COR-L47 (cell line): ENCODE measurements around the gene MYCBPAP.

Experiments used
- DNase-seq: peaks from one replicate; lab custom pipeline; 2025; lab: John Stamatoyannopoulos, UW

Gene MYCBPAP

DNA sequence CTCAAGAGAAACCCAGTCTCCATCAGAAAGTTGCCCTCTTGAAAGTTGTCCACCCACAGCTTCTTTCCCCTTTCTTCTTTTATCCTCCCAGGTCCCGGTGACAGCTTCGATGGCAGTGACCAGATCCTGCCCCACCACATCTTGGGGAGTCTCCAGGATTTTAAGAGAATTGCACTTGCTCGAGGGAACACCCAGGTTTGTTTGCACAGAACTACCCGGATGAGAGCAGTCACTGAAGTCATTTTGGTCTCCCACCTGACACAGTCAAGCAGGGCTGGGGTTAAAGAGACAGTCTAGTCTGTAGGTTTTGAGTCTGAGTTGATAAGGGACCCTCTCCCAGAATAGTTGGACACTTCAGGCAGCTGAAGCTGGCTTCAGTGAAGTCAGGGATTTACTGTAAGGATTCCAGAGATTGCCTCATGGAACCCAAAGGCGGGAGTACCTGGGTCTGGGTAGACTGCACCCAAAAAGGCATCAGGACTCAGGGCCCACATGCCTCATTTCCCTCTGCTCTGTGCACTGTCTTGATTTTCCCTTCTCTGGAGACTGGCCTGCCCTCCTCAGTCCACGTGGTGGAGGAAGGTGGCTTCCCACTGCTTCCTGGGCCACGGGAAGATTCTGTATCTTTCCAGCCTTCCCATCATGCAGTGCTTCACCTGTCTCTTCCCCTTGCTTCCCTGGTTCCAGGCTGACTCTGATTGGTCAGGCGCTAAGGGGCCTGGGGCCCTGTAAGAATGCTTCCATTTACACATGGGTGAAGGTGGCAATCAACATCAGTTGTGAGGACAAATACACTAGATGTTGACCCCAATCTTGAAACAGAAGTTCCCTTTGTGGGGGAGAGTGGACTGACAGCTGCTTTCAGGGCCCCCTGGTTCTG lies 9.5 kb downstream of the MYCBPAP start:
- DNase-seq, result no peak

DNA sequence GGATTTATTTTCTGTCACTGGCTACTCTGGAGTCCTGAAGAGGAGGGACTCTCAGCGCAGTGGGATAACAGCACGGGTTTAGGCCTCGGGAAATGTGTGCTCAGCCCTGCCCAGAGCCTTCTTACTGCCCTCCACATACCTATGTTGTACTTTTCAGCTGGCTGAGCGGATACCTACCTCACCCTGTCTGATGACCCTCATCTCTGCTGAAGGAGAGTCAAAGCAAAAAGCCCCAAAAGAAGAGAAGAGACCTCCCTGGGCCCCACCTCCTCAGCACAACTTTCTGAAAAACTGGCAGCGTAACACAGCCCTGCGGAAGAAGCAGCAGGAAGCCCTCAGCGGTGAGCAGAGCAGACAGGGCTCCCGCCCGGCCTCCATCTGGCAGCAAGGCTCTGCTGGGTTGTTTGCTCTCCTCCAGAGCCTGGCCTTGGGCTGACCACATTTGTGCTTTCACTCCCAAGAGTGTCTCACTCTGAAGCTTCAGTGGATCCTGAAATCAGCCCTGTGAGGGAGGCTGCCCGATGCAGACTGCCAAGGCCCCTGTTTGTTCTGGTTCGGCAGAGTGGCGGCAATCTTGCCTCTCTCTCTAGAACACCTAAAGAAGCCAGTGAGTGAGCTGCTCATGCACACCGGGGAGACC lies 10.3 kb downstream of the MYCBPAP start:
- no peak for DNase-seq

DNA sequence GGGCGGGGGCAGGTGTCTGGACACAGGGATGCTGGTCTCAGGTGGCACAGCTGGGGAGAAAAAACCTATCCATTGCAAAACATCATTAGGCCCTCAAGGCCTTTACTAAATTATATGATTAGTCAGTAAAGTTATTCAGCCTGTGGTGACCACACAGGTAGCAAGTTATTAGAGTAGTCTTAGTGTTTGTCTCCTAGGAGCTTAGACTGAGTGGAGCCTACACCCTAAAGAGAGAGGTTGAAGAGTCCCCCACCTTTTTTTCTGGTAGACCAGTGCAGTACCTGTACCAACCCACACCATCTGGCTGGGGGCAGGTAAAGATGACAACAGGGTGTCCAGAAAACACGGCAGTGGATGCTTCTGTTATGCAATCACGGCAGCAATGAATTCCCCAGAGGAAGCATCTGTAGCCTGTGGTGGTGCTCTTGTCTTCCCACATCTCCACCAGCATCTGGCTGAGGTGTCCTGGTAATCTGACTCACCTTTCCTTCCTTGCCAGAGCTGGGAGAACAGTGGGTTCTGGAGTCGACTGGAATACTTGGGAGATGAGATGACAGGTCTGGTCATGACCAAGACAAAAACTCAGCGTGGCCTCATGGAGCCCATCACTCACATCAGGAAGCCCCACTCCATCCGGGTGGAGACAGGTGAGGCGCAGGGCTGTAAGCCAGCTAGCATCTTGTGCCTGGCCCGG lies 11.0 kb downstream of the MYCBPAP start:
- DNase-seq, result no peak

DNA sequence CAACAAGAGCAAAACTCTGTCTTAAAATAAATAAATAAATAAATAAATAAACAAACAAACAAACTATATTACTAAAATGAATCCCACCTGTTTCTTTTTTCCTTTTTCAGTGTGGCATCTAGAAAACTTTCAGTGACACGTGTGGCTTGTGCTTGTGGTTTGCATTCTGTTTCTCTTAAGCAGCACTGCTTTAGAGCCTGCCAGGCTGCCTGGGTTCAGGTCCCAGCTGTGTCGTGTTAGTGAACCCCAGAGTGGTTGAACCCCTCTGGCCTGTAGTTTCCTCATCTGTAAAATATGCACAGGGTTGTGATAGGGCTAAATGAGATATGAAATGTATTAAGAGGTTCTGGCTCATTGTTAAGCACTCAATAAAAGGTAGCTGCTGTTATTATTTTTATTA lies 12.2 kb downstream of the MYCBPAP start:
- no peak for DNase-seq

DNA sequence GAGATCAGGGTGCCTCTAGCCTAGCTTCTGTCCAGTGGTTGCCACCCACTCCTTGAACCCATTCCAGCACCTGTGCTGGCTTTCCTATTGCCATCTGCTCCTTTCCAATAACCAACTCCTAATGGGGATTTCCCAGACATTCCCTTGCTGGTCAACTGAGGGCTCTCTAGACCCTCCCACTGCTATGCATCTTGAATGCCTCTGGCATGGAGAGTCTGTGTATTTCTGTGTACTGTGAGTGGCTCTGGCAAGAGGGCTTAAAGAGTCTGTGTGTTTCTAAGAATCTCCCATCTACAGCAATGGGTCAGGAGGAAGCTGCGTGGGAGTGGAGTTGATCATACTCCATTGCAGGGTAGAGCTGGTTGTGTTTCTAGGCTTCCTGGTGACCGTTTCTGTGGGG lies 13.3 kb downstream of the MYCBPAP start:
- DNase-seq, result no peak

DNA sequence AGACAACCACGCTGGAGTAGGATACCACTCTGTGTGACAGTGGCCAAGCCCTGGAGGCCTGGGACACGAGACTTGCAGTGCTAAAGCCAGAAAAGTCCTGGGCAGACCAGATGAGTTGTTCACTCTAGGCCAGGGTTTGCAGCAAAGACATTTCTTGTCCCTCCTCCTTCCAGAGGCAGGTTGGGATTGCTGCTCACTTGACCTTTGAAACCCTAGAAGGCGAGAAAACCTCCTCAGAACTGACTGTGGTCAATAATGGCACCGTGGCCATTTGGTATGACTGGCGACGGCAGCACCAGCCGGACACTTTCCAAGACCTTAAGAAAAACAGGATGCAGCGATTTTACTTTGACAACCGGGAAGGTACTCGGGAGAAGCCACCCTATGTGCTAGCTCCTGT lies 14.5 kb downstream of the MYCBPAP start:
- DNase-seq, result no peak

DNA sequence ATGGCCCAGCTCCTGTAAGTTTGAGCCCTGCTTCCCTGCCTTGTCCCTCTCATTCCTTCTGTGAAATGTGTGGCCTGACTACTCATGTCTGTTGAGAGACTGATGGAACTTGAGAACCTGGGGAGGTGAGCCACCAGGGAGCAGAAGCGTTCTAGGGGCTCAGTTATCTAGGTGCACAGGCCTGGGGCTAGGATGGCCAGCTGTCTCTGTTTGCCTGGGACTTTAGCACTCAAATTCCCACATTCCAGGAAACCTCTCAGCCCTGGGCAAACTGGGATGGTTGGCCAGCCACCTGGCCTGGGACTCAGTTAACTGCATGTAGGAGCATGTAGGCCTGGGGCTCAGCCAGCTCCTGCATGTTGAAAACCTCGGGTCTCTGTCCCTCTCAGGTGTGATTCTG lies 15.0 kb downstream of the MYCBPAP start:
- DNase-seq, result no peak

DNA sequence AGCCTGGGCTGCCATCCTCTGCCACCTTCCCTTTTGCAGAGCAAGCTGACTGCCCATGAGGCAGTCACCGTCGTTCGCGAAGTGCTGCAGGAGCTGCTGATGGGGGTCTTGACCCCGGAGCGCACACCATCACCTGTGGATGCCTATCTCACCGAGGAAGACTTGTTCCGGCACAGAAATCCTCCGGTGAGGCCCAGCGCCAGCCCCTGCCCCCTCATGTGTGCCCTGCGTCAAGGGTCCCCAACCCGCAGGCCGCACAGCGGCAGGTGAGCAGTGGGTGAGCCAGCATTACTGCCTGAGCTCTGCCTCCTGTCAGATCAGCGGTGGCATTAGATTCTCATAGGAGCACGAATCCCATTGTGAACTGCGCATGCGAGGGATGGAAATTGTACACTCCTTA lies 16.6 kb downstream of the MYCBPAP start:
- no peak for DNase-seq

DNA sequence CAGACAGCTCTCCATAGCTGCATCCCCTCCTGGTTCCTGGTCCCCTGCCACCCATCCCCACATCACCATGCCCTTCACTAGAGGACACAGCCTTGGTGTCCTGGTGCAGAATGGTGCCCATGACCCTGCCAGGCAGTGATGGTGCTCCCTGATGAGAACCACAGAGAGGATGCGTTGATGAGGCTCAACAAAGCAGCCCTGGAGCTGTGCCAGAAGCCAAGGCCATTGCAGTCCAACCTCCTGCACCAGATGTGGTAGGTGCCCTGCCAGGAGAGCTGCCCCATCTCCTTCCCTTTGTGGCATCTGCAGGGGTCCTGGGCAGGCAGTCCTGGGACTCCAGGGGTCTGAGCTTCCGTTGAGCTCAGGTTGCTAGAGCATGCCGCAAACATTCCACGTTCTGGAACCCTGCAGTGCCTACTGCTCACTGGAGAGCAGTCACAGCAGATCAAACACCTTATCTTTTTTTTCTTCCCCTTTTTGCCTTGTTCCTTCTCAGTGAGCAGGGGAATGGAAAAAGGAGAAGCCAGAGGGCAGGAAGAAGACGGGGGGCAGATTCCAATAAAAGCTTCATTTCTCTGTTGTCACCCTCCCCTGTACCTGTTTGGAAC lies 19.0 kb downstream of the MYCBPAP start:
- no peak for DNase-seq

DNA sequence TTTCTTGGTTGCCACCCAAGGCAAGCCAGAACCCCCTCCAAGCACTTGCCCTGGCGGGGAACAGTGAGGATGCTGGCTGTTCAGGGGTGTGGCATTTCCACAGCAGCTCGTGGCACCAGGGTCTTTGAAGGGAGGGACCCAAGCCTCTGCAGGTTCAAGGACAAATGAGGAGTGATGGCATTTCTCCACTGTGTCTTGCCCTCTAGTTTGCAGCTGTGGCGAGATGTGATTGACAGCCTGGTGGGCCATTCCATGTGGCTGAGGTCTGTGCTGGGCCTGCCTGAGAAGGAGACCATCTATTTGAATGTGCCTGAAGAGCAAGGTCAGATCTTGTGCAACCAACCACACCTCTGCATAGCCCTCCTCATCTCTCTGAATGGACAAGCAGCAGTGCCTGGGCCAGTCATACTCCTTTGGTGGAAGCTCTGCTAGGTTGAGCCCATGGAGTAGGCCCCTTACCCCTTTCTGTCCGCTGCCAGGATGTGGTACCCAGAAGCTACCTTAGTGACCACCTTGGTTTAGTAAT lies 19.8 kb downstream of the MYCBPAP start:
- DNase-seq, result no peak

DNA sequence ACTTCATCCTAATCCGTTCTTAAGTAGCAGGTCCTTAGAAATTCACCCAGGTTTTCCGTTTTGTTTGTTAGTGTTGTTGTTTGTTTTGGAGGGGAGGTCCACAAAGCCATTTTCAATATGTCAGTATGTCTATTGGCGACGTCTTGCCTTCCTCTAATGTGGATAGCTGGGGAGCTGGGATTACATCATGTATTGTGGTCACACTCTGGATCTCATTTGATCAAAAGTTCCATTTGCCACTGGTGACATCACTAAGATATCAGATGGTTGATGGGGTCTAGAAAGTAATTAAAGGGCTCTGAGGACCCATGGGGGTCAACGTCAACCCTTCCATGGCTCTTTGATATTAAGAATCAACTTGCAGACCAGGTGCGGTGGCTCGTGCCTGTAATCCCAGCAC lies 21.6 kb downstream of the MYCBPAP start:
- no peak for DNase-seq

DNA sequence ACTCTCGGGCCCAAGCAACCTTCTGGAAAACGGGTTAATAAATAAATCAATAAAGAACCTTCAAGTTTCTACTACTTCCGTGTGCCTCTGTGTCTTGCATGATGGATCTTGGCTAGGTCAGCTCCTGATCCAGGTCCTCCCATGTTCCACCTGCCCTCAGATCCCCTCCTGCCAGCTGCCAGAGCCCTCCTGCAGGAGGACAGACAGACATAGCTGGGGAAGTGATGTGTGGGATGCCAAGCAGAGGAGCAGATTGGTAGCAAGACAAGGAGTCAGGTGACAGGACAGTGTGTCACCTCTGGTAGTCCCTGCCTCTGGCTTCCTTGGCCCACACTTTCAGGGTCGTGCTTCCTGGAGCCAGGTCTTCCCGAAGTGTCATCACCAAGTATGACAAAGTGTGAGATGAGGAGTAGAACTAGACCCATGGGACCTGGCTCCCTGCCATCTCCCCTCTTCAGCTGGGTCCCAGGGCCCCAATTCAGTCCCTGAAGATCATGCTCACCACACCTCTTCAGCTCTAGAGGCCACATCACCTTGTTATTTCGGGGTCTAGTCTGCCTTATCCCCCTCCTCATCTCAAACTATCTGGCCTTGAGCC lies 23.3 kb downstream of the MYCBPAP start:
- DNase-seq, result no peak

DNA sequence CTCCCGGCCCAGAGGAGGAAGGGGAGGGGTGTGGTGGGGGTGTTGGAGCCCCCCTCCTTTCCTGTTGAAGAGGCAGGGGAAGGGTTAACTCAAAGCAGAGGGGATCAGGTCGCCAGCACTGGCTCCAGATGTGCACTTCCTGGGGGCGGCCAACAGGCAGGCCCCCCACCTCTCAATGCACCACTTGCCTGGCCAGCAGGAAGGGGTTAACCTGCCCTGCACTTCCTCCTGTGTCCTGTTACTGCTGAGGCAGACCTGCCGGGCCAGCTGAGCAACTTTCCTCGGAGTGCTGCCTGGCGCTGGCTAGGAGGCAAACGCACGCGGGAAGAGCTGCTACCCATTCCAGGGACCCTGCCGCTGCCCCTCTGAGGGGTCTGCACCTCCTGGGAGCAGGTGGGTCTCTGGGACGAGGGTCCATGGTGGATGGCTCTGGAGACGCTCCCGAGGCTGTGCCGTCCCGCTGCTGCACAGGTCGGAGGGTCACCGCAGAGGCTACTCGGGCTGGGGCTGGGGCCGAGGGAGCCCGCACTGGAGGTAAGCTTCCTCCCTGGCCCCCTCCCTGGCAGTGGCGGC lies 24.3 kb downstream of the MYCBPAP start, which contains the start of gene EPN3:
TSS of gene EPN3 (plus strand) at position 284 of the 573 bp plus-strand sequence. CDS start 3,822 bp downstream, outside the sequence.
- DNase-seq, result no peak

DNA sequence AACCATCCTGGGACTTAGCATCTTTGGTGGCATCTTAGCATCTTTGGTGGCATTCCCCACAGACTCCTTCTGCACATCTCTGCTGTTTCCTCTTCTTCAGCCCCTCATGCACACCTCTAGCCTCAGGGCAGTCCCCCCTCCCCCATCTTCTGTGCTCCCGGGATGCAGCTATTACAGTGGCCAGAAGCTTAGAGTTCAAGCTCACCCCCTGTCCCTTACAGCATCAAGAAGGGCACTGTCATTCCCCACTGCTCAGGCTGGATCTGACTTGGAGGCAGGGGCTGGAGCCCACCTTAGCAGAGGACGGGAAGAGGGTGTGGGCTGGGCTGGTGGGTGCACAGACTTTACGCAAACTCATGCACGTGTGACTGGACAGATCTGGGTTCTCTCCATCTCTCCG lies 24.9 kb downstream of the MYCBPAP start:
- DNase-seq, result no peak

DNA sequence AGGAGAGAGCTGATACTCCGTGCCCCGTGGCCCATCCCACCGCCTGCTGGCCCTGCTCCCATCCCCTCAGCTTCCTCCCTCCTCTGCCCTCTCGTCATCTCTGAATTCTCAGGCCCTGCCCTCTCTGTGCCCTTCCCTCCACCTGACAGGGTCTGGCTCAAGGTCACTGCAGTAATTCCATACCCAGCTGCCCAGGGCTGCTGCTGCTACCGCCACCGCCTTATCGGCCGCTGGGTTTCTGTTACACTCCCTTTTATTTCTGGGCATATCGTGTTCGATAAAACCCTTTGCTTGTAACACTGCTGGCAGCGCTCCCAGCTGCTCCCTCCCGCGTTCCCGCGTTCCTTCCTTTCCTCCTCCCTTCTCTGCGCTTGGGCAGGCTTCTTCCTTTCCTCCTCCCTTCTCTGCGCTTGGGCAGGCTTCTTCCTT lies 25.5 kb downstream of the MYCBPAP start:
- DNase-seq, result peak; percentile 4

DNA sequence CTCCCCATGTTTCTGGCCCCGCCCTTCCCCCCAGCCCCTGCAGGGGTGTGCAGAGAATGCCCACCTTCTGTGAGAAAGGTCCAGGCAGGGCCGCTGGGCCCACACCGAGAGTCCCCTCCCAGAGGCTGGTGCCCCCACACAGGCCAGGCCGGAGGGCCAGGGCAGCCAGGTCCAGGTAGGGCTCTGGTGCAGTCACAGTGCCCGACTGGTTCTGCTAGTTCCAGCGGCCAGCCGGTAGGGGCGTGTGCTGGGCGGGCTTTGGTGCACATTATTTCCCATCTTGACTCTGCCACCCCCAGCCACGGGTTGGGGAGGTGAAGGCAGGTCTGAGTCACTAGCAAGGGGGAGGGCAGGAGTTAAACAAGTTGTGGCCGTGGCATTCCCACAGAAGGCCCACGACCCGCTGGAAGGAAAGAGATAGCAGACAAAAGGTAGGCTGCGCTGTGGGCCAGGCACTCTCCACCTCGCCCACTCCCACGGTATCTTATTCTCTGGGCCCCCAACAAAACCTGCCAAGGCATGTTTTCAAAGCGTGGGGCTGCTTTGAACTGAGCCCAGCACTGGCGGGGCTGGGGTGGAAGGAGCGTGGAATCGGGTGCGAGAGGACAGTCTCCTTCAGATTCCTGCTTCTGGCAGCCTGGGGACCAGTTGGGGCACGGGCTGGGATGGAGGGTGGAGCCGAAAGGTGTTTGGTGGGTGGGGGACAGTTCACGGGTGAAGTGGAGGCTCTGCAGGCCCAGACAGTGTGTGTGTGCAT lies 26.2 kb downstream of the MYCBPAP start:
- no peak for DNase-seq

DNA sequence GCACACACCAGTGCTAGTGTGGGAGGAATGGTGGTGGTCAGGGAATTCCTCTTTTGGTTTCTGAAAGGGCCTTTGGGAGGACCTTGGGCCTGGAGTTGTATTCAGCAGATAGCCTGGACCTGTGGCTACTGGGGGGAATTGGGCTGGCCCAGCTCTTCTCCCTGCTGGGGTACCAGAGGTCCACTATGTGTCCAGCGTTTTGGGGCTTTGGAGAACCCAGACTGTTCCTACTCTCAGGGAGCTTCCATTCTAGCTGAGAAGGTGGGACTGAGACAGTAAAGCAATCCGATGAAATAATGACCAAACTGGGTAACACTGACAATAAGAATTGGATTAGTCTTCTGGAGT lies 26.7 kb downstream of the MYCBPAP start:
- no peak for DNase-seq

DNA sequence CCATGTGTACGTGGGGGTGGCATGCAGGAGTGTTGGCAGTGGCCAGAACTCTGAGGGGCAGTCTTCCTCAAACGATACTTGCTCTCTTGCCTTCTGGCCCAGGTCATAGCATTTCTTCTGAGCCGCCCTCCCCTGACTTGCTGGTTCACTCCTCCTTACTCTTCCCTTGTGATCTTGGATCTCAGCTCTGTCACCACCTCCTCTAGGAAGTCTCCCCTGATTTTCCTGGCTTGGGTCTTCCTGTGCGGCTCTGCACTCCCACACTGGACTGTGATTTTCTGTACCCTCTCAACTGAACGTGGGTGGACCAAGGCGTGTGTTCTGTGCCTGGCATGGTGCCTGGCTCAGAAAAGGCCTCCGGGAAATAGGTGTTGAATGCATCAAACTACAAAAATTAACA lies 27.2 kb downstream of the MYCBPAP start:
- DNase-seq, result no peak

DNA sequence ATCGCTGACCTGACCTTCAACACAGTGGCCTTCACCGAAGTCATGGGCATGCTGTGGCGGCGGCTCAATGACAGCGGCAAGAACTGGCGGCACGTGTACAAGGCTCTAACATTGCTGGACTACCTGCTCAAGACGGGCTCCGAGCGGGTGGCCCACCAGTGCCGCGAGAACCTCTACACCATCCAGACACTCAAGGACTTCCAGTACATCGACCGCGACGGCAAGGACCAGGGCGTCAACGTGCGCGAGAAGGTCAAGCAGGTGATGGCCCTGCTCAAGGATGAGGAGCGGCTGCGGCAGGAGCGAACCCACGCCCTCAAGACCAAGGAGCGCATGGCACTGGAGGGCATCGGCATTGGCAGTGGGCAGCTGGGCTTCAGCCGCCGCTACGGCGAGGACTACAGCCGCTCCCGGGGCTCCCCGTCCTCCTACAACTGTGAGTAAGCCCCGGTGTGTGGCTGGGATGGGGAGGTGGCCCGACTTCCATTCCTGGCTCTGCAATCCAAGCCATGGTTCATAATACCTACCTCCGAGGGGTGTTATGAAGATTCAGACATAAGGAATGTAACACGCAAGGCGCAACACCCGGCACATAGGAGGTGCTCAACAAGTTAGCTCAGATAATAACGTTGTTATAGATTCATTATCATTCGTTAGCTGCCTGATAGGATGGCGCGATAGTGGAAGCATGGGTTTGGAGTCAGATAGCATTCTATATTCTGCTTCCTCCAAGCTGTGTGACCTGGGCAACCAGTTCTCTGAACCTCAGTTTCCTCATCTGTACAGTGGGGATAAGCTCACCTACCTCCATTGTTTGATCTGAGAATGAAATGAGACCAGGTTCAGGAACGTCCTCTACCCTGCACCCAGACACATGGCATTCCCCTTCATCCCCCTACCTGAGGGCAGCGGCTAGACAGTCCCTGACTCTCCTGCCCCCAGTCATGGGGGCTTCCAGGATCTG lies 28.7 kb downstream of the MYCBPAP start:
- DNase-seq, result no peak
